GM13977 (cell line): ENCODE results near the gene PGM2L1.
"Not testable (repeated sequence)": the region's sequence is repeated elsewhere in the genome, so short reads cannot be mapped to it uniquely, and the experiment has no call there.

ENCODE experiments used
- DNase-seq: peaks from one replicate; pipeline ENCODE4 v3.0.0; 2012; ENCODE audit warnings: low spot score
- CTCF ChIP-seq: IDR thresholded peaks from 2 replicates; pipeline ENCODE4 v1.5.1; 2012; ENCODE audit warnings: mild to moderate bottlenecking, control low read depth; ENCODE audit not compliant: insufficient read depth; ENCODE audit errors: extremely low read depth, missing control alignments
- in situ Hi-C: fragments of 300-500 bp; cut with MboI; formaldehyde crosslinking; loops from one replicate; pipeline ENCODE4 v1.12.0; 2022; ENCODE audit warnings: low sequenced_read_pairs, low pct_unique_long_range_greater_than_20kb, mixed read lengths, inconsistent platforms; ENCODE audit not compliant: unreplicated experiment

Gene PGM2L1

GRCh38 chr11:74370123-74370522, 28.1 kb downstream of the PGM2L1 start:
- DNase-seq, result no peak
- in situ Hi-C loops, result no loop called here
- TF ChIP-seq CTCF, result no peak

GRCh38 chr11:74367881-74368280, 30.4 kb downstream of the PGM2L1 start:
- in situ Hi-C loops, result no loop called here
- no peak for TF ChIP-seq CTCF

GRCh38 chr11:74366576-74366975, 31.7 kb downstream of the PGM2L1 start:
- DNase-seq, result no peak
- in situ Hi-C loops, result no loop called here
- no peak for TF ChIP-seq CTCF

More at GRCh38 chr11:74367881-74368280, 30.4 kb downstream of the PGM2L1 start:
- DNase-seq, result no peak

GRCh38 chr11:74365805-74366204, 32.4 kb downstream of the PGM2L1 start:
- in situ Hi-C loops, result not testable (repeated sequence)

GRCh38 chr11:74357449-74357848, 40.8 kb downstream of the PGM2L1 start:
- TF ChIP-seq CTCF, result no peak
- DNase-seq, result no peak
- in situ Hi-C loops, result no loop called here

More at GRCh38 chr11:74365805-74366204, 32.4 kb downstream of the PGM2L1 start:
- DNase-seq, result not testable (repeated sequence)

GRCh38 chr11:74355626-74356025, 42.6 kb downstream of the PGM2L1 start:
- DNase-seq, result no peak
- no peak for TF ChIP-seq CTCF
- in situ Hi-C loops, result no loop called here

- in situ Hi-C loops, result no loop called here
- DNase-seq, result no peak
- TF ChIP-seq CTCF, result no peak
These were observed 44.2 kb downstream of the PGM2L1 start for GRCh38 chr11:74354036-74354435.
